Kidney epithelial cell (primary cell): Measurements from ENCODE around the gene DUSP22. TPM values are rescaled to one million over a fixed set of nuclear protein-coding genes. Genes with fewer than 3 reads are reported as not detected.

Experiments used
- DNase-seq: peaks from one replicate; pipeline ENCODE4 v3.0.0-alpha.2; 2010; ENCODE audit warnings: low read depth
- H3K27me3 ChIP-seq: 2 replicates; pipeline ENCODE4 v1.6.0; 2011; ENCODE audit warnings: low read length; ENCODE audit not compliant: control insufficient read depth, insufficient read depth
- H3K36me3 ChIP-seq: 2 replicates; pipeline ENCODE4 v1.5.1; 2011; ENCODE audit warnings: low read length; ENCODE audit not compliant: control insufficient read depth, insufficient read depth
- H3K4me3 ChIP-seq: 2 replicates; pipeline ENCODE4 v1.5.1; 2011; ENCODE audit warnings: low read depth, mild to moderate bottlenecking, control low read depth, low read length
- total RNA-seq: library from RNA; depleted of rRNA; stranded (reverse); fragments of >200 nt; gene quantifications from 2 replicates; pipeline ENCODE4 v1.2.3, GENCODE V29; 2015
- TF ChIP-seq, protein P1 (sequence below): IDR thresholded peaks from 2 replicates; pipeline ENCODE4 v1.5.1; 2011; ENCODE audit warnings: mild to moderate bottlenecking, moderate library complexity, low read length, control low read depth, inconsistent platforms; ENCODE audit not compliant: insufficient read depth, poor library complexity, severe bottlenecking

Gene DUSP22
- total RNA-seq, 1 donor from 2014 or later: 35.9 TPM

DNA sequence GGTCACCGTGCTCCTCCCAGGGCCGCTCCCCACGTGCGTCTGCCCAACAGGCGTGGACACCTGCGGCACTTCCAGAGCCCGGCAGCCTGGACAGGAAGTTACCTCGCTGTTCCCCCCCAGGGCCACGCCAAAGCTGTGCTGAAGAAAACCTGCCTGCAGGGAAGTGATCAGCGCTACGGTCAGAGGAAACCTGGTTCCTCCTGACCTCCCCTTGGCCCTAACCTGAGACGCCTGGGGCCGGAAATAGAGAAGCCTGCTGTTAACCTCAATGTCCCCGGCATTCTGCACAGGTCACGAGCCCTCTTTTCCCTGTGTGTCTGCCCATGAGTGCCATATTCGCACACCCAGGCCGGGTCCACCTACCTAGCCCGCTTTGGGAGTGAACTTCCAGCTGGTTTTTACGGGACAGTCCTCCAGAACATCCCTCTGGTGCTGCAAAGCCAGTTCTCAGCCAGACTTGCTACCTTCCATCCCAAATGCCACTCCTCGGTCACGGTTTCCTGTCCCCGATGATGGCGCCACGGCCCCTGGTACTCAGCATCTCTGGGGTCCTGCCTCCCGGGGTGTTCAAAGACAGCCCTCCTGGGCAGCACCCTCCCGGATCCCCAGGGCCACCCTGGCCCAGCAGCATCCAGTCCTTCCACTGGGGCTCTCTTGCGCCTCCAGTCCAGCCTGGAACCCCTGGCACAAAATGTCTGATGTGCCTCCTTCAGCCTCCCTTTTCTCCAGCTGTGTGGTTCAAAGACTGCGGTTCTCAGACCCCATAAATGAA lies 87.3 kb downstream of the DUSP22 start:
- Histone ChIP-seq H3K4me3 (no peak overlapping the region), H3K27me3 (peaks cover 36% of the 10 kb centered on the region), H3K36me3 (no peaks in the 10 kb centered on the region)
- TF ChIP-seq, protein P1, sequence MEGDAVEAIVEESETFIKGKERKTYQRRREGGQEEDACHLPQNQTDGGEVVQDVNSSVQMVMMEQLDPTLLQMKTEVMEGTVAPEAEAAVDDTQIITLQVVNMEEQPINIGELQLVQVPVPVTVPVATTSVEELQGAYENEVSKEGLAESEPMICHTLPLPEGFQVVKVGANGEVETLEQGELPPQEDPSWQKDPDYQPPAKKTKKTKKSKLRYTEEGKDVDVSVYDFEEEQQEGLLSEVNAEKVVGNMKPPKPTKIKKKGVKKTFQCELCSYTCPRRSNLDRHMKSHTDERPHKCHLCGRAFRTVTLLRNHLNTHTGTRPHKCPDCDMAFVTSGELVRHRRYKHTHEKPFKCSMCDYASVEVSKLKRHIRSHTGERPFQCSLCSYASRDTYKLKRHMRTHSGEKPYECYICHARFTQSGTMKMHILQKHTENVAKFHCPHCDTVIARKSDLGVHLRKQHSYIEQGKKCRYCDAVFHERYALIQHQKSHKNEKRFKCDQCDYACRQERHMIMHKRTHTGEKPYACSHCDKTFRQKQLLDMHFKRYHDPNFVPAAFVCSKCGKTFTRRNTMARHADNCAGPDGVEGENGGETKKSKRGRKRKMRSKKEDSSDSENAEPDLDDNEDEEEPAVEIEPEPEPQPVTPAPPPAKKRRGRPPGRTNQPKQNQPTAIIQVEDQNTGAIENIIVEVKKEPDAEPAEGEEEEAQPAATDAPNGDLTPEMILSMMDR: no peak
- no peak for DNase-seq

DNA sequence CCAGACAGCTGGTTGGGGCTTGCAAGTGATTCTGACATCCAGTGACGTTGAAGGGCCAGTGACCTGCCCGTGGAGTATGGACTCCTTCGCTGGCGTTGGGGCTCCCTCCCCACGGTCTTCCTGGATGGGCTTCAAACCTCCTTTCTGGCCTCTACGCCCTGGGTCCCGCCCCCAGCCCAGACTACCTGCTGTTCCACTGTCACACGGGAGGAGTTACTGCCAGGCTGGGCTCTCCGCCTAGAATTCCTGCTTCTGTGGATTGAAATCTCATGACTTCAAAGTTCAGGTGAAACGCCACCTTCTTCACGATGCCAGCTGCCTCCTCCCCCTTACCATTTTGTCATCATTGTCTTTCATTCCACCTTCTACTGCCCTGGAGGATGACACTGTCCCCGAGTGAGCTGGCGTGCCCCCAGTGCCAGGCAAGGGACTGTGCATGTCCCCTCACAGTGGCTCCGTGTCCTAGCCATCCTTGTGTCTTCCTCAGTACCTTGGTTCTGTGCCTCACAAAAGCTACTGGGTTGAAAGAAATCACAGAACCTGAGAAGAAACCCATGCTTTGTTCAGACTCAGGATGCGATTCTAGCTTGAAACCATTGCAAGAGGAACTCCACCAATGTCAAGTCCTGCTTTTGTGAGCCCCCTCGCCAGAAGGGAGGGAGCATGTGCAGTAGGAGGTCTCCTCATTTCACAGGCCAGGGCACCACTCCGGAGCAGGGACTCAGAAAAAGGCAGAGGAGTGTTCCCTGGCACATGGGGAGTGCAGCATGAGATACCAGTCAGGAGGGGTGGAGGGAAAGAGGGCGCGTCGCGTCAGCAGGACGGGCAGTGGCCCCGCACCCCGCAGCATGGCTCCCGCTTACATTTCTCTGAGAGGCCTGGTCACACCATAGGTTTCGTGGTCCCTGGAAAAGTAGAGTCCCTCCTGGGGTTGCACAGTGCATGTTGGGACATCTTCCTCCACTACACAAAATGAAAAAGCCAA lies 88.2 kb downstream of the DUSP22 start:
- TF ChIP-seq, protein P1: no peak
- no peak overlapping the region for H3K4me3 ChIP-seq
- H3K36me3 ChIP-seq: no peaks in the 10 kb centered on the region
- H3K27me3 ChIP-seq: peaks cover 37% of the 10 kb centered on the region
- no peak for DNase-seq

DNA sequence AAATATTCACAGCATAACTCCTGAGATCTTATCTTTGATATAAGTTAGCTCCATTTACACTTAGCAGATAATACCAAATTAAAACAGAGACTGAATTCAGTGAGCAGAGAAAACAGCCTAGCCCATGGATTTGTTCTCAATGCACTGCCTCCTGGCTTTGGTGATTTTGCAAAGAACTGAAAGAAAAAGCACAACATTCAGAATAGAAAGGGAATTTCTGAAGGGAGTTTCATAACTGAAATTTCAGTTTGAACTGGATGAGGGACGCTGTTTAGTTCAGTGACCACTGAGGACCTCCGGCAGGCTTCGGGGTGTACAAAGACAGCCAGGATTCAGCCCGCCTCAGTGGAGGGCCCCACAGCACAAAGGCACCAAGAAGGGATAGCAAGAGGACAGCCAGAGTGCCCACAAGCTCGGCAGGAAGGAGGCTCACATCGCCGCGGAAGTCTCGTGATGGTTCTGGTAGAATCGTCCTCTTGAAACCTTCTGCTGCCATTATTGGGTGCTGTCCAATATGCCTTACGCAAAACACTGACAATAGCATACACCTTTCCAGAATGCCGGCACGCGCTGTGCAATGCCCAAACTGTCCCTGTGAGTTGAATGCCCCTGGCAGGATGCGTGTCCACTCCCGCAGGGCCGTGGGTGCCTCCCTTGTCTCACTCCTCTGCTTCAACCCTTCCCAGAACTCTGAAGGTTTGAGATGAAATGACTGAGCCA lies 89.6 kb downstream of the DUSP22 start:
- DNase-seq: no peak
- no peak overlapping the region for H3K4me3 ChIP-seq
- no peaks in the 10 kb centered on the region for H3K36me3 ChIP-seq
- TF ChIP-seq, protein P1: no peak
- peaks cover 39% of the 10 kb centered on the region for H3K27me3 ChIP-seq

DNA sequence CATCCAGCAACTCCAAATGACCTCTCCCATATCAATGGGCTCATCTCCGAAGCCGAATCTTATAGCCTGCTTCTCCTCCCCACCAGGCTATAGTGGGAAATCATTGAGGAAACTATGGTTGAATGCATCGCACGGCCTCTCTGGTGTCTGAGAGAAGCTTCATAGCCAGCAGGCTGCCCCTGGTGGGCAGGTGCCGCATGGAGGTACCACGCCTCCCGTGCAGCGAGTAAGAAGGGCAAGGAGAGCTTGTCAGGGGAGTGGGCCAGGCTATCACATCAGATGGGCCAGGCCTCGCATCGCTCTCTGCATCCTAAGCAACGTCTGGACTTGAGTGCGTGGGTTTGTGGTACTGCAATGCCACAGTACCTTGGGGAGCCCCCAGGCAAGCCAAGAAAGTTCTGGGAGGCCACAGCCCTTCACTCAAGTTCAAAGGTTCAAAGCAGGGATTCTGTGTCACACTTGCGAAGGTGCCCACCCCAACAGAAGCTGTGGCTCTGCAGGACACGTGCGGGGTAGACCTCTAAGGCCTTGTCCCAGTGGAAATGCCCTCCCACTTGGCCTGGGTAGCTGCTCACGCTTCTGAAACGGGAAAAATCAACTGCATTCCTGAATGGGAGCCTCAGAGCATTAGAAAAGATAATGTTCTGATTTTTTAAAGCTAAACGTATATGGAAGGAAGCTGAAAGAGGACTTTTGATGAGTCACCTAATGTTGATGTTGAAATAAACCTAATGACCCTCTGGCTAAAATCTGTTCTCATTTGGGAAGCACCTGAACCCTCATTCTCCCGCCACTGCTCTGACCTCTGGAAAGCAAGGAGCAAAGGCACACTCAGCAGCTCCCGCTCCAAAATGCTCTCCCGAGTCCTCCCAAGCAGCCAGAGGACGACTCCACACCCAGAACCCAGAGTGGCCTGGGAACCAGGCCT lies 90.9 kb downstream of the DUSP22 start:
- Histone ChIP-seq H3K4me3 (no peak overlapping the region), H3K27me3 (peaks cover 44% of the 10 kb centered on the region), H3K36me3 (no peaks in the 10 kb centered on the region)
- TF ChIP-seq, protein P1: no peak
- no peak for DNase-seq

DNA sequence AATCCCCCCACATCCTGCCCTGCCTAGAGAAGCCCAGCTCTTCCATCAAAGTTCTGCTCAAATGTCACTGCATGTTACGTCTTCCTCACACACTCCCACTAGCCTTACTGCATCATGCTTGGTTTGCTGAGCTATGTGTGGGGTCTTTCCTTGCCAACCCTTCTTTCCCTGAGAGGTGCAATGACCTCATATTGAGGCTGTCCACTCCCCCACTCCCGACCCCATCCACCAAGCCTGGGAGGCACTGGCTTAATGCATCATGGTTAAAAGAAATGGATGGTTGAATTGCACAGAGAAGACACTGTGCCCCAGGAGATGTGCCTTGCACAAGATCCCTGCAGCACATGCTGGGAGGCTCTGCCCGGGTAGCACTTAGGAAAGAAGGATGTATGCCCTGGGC lies 91.6 kb downstream of the DUSP22 start:
- peaks cover 47% of the 10 kb centered on the region for H3K27me3 ChIP-seq
- DNase-seq: no peak
- no peak overlapping the region for H3K4me3 ChIP-seq
- H3K36me3 ChIP-seq: no peaks in the 10 kb centered on the region
- TF ChIP-seq, protein P1: no peak
